BJ (cell line): ENCODE results near the gene SLC66A2. TPM values are rescaled to one million over a fixed set of nuclear protein-coding genes. Genes with fewer than 3 reads are reported as not detected.
"Not testable (repeated sequence)": the region's sequence is repeated elsewhere in the genome, so short reads cannot be mapped to it uniquely, and the experiment has no call there.

Experiments
- CTCF ChIA-PET: fragments of 350-600 bp; formaldehyde crosslinking; extraction: SDS; loops from one replicate; lab custom pipeline; 2021; ENCODE audit warnings: antibody characterized with exemption, inconsistent platforms; lab: Yijun Ruan, JAX
- POLR2A ChIA-PET: fragments of 300-600 bp; sonication (Branson Sonifier 250); formaldehyde crosslinking; extraction: SDS; loops from one replicate; lab custom pipeline; 2021; ENCODE audit warnings: antibody characterized with exemption; lab: Charles Lee
- DNase-seq: peaks from one replicate; pipeline ENCODE4 v3.0.0-alpha.2; 2011; ENCODE audit warnings: low read depth
- H3K27me3 ChIP-seq: 2 replicates; pipeline ENCODE4 v1.6.0; 2011; ENCODE audit warnings: low read length; ENCODE audit not compliant: control insufficient read depth, insufficient read depth
- H3K36me3 ChIP-seq: 2 replicates; pipeline ENCODE4 v1.5.1; 2011; ENCODE audit warnings: low read length; ENCODE audit not compliant: control insufficient read depth, insufficient read depth
- H3K4me3 ChIP-seq: 2 replicates; pipeline ENCODE4 v1.5.1; 2011; ENCODE audit warnings: low read depth, mild to moderate bottlenecking, control low read depth, low read length
- polyA plus RNA-seq: library from polyadenylated mRNA; depleted of rRNA; stranded (reverse); fragments of >200 nt; gene quantifications from 2 replicates; pipeline ENCODE4 v1.2.3, GENCODE V29; 2011
- TF ChIP-seq, protein P1 (sequence below): IDR thresholded peaks from 2 replicates; pipeline ENCODE4 v1.5.1; 2011; ENCODE audit warnings: low read depth, mild to moderate bottlenecking, control low read depth, inconsistent platforms, low read length, moderate library complexity; ENCODE audit not compliant: insufficient read depth

SLC66A2 gene
- polyA plus RNA-seq, 1 experiment: 26.4 TPM

DNA sequence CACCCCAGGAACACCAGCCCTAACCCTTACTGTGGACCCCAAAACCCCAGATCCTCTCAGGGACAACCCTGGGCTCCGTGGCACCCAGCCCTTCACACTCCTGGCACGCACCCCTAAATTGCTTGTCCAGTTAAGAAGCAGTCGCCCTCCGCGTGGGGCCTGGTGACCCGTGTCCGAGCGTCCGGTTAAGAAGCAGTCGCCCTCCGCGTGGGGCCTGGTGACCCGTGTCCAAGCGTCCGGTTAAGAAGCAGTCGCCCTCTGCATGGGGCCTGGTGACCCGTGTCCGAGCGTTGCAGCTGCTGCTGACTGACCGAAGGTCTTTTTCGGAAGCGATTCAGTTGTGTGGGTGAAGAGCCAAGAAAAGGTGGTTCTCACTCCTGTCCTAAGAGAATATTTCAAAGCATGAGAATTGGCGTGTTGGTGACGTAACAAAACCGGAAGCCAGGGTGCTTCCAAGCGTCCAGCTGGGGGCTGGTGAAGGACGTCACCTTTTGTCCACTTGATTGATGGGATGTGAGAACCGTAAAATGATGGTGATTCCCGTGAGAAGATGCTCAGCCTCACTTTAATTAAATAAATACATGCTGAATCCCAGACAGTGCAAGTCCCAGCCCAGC lies 83.2 kb downstream of the SLC66A2 start:
- TF ChIP-seq, protein P1, sequence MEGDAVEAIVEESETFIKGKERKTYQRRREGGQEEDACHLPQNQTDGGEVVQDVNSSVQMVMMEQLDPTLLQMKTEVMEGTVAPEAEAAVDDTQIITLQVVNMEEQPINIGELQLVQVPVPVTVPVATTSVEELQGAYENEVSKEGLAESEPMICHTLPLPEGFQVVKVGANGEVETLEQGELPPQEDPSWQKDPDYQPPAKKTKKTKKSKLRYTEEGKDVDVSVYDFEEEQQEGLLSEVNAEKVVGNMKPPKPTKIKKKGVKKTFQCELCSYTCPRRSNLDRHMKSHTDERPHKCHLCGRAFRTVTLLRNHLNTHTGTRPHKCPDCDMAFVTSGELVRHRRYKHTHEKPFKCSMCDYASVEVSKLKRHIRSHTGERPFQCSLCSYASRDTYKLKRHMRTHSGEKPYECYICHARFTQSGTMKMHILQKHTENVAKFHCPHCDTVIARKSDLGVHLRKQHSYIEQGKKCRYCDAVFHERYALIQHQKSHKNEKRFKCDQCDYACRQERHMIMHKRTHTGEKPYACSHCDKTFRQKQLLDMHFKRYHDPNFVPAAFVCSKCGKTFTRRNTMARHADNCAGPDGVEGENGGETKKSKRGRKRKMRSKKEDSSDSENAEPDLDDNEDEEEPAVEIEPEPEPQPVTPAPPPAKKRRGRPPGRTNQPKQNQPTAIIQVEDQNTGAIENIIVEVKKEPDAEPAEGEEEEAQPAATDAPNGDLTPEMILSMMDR: no peak
- POLR2A ChIA-PET: no interaction called here
- H3K27me3 ChIP-seq: no peaks in the 10 kb centered on the region
- CTCF ChIA-PET: no interaction called here
- no peaks in the 10 kb centered on the region for H3K36me3 ChIP-seq
- DNase-seq: no peak
- no peak overlapping the region for H3K4me3 ChIP-seq

DNA sequence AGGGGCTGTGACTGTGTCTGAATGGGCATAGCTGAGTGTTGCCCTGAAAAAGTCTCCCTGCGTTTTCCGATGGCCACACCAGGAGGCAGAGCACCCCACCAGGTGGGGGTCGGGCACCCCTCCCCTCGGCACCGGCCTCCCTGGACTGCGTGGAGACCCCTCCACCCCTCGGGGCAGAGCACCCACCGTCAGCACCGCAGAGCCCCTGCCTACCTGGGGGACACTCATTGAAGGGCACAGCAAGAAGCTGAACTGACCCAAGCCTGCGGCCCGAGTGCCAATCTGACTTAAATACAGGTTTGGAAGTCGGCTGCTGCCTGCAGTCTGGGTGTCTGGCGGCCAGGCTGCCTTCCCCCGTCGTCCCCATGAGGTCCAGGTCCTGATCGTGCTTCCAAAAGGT lies 83.8 kb downstream of the SLC66A2 start:
- no peaks in the 10 kb centered on the region for H3K36me3 ChIP-seq
- POLR2A ChIA-PET: no interaction called here
- no peak overlapping the region for H3K4me3 ChIP-seq
- TF ChIP-seq, protein P1: no peak
- CTCF ChIA-PET: no interaction called here
- DNase-seq: no peak
- H3K27me3 ChIP-seq: no peaks in the 10 kb centered on the region

DNA sequence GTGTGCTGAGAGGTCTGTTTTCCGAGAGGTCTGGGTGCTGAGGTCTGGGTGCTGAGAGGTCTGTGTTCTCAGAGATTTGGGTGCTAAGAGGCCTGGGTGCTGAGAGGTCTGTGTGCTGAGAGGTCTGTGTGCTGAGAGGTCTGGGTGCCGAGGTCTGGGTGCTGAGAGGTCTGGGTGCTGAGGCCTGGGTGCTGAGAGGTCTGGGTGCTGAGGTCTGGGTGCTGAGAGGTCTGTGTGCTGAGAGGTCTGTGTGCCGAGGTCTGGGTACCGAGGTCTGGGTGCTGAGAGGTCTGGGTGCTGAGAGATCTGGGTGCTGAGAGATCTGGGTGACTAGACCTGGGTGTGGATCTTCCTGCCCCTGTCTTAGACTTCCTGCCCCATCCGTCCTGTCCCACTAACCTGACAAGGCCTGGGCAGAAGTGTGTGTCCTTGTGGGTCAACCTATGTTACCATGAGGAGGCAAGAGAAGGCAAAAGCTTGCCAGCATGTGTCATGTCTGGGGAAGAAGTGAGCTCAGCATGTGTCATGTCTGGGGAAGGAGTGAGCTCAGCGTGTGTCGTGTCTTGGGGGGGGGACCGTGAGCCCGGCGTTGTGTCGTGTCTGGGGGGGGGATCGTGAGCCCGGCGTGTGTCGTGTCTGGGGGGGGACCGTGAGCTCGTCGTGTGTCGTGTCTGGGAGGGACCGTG lies 84.4 kb downstream of the SLC66A2 start:
- Histone ChIP-seq H3K4me3 (no peak overlapping the region), H3K27me3 (no peaks in the 10 kb centered on the region), H3K36me3 (no peaks in the 10 kb centered on the region)
- CTCF ChIA-PET: interaction anchor here (0.6 kb wide), 1 partner anchor 8 kb away, joined by 3 read pairs; no protein-coding TSS in a partner anchor
- no peak for DNase-seq
- TF ChIP-seq, protein P1: no peak
- POLR2A ChIA-PET: no interaction called here

DNA sequence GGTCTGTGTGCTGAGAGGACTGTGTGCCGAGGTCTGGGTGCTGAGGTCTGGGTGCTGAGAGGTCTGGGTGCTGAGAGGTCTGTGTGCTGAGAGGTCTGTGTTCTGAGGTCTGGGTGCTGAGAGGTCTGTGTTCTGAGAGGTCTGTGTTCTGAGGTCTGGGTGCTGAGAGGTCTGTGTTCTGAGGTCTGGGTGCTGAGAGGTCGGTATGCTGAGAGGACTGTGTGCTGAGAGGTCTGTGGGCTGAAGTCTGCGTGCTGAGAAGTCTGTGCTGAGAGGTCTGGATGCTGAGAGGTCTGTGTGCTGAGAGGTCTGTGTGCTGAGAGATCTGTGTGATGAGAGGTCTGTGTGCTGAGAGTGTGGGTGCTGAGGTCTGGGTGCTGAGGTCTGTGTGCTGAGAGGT lies 85.5 kb downstream of the SLC66A2 start:
- H3K36me3 ChIP-seq, CTCF ChIA-PET, POLR2A ChIA-PET, H3K4me3 ChIP-seq, H3K27me3 ChIP-seq, DNase-seq: not testable (repeated sequence)

DNA sequence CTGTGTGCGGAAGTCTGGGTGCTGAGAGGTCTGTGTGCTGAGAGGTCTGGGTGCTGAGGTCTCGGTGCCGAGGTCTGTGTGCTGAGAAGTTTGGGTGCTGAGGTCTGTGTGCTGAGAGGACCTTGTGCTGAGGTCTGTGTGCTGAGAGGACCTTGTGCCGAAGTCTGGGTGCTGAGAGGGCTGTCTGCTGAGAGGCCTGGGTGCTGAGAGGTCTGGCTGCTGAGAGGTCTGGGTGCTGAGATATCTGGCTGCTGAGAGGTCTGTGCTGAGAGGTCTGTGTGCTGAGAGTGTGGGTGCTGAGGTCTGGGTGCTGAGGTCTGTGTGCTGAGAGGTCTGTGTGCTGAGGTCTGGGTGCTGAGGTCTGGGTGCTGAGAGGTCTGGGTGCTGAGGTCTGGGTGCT lies 86.5 kb downstream of the SLC66A2 start:
- DNase-seq, H3K36me3 ChIP-seq, POLR2A ChIA-PET, H3K4me3 ChIP-seq, H3K27me3 ChIP-seq, CTCF ChIA-PET: not testable (repeated sequence)

DNA sequence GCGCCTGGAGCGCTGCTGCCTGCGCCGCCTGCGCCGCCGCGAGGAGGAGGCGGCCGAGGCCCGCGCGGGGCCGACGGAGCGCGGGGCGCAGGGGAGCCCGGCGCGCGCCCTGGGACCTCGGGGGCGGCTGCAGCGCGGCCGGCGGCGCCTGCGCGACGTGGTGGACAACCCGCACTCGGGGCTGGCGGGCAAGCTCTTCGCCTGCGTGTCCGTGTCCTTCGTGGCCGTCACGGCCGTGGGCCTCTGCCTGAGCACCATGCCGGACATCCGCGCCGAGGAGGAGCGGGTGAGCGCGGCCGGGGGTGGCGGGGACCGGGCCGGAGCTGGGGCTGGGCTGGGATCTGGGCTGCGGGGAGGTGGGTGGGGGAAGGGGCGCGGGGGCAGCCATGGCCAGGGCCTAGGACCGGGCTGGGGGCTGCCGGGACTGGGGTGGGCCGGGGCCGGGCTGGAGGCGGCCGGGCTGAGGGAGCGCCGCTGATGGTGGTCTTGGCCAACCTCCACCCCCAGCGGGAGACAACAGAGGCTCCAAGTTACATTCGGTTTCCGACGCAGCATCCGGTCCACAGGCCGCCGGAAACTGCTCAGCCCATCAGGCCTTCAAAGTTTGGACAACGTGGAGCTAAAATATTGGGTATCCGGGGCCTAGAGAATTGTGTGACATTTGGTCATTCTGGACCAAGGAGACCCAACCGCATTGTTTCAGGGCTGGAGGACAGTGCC lies 87.3 kb downstream of the SLC66A2 start:
- TF ChIP-seq, protein P1: no peak
- POLR2A ChIA-PET: no interaction called here
- Histone ChIP-seq H3K27me3 (no peaks in the 10 kb centered on the region), H3K36me3 (no peaks in the 10 kb centered on the region), H3K4me3 (no peak overlapping the region)
- DNase-seq: no peak
- CTCF ChIA-PET: no interaction called here
